Measurements from ENCODE around the gene PML. TPM values are rescaled to one million over a fixed set of nuclear protein-coding genes. Genes with fewer than 3 reads are reported as not detected.

Gene PML
- polyA plus RNA-seq, 3 donors, result 13.1 to 40.7 (median 20.6) TPM

DNA sequence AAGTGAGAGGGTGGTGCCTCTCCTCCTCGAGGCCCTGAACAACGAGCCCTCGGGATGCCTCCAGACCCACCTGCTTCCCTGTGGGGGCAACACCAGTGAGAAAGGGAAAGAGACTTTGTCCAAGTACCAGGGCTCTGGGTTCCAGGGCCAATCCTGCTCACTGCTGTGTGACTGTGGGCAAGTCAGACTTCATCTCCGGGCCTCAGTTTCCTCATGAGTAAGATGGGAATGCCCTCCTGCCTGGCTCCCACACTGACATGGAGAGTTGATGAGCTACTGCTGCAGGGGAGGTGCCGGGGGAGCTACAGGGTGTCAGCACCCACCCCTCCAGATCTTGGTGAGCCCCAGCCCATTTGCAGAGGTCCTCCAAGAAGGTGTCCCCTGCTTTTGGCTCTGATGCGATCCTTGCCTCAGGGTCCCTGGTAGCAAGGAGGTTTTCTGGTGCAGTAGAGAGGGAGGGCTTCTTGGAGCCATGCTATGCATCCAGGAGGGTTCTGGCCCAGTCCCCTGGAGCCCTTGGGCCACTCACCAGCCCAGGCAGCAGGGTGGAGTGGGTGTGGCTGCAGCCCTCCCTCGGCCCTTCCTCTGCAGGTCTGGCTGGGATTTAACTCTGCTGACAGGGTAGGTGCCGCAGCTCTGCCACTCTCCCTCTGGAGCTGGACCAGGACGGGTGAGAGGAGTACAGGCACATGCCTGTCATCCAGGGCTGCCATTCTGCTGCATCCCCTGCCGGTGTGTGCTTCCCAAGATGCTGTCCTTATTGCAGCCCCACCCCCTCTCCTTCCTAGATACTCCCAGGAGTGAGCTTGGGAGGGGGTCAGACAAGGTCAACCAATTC is 41.4 kb upstream of the PML start:
- H3K27ac Mint-ChIP-seq, result no peak overlapping the region
- peaks cover 12 to 16% (median 12%) of the 10 kb centered on the region in 3 donors for H3K27me3 Mint-ChIP-seq (ENCODE audit: low read depth in 3 of 3)
- no peak overlapping the region for H3K4me3 Mint-ChIP-seq
- H3K9me3 ChIP-seq (replicated peaks in 1 of 2; ENCODE audit: control insufficient read depth in 1 of 2, insufficient read depth in 1 of 2, low read length in 2 of 2), result no peaks in the 10 kb centered on the region
- peaks cover 10 to 17% of the 10 kb centered on the region in 2 donors for H3K4me1 ChIP-seq (ENCODE audit: control insufficient read depth in 1 of 2, insufficient read depth in 2 of 2, low read length in 2 of 2)
- H3K4me3 ChIP-seq (replicated peaks in 1 of 3; ENCODE audit: low read depth in 2 of 3, low read length in 3 of 3), result no peak overlapping the region
- no peak for TF ChIP-seq CTCF (IDR thresholded peaks at IDR 0.05)
- H3K79me2 ChIP-seq (ENCODE audit: insufficient read depth, low read length), result no peaks in the 10 kb centered on the region
- 96% methylated on average over 8 of the region's 10 CpGs for WGBS (ENCODE audit: insufficient coverage)
- H3K36me3 Mint-ChIP-seq, result no peaks in the 10 kb centered on the region
- intact Hi-C loops (cut with micrococcal nuclease), result no loop called here
- no peak overlapping the region for H3K9ac ChIP-seq (ENCODE audit: insufficient read depth, low read length, poor library complexity, severe bottlenecking)
- peaks cover 19% of the 10 kb centered on the region for H3K4me1 Mint-ChIP-seq
- H3K4me2 ChIP-seq (replicated peaks; ENCODE audit: extremely low read depth, low read length, poor library complexity, severe bottlenecking), result no peak overlapping the region
- no peaks in the 10 kb centered on the region for H3K27me3 ChIP-seq (ENCODE audit: control insufficient read depth in 2 of 2, insufficient read depth in 2 of 2, low read length in 2 of 2)
- H2AFZ ChIP-seq (ENCODE audit: insufficient read depth, low read depth, low read length, poor library complexity, severe bottlenecking), result no peak overlapping the region
- DNase-seq, result no peak
- no peaks in the 10 kb centered on the region for H4K20me1 ChIP-seq (ENCODE audit: insufficient read depth, low read length)
- no peaks in the 10 kb centered on the region for H3K9me3 Mint-ChIP-seq
- H3K27ac ChIP-seq (ENCODE audit: low read depth in 1 of 2, low read length in 2 of 2), result no peak overlapping the region
- H3K36me3 ChIP-seq (replicated peaks in 1 of 2; ENCODE audit: control insufficient read depth in 1 of 2, insufficient read depth in 2 of 2, low read length in 2 of 2), result no peaks in the 10 kb centered on the region

DNA sequence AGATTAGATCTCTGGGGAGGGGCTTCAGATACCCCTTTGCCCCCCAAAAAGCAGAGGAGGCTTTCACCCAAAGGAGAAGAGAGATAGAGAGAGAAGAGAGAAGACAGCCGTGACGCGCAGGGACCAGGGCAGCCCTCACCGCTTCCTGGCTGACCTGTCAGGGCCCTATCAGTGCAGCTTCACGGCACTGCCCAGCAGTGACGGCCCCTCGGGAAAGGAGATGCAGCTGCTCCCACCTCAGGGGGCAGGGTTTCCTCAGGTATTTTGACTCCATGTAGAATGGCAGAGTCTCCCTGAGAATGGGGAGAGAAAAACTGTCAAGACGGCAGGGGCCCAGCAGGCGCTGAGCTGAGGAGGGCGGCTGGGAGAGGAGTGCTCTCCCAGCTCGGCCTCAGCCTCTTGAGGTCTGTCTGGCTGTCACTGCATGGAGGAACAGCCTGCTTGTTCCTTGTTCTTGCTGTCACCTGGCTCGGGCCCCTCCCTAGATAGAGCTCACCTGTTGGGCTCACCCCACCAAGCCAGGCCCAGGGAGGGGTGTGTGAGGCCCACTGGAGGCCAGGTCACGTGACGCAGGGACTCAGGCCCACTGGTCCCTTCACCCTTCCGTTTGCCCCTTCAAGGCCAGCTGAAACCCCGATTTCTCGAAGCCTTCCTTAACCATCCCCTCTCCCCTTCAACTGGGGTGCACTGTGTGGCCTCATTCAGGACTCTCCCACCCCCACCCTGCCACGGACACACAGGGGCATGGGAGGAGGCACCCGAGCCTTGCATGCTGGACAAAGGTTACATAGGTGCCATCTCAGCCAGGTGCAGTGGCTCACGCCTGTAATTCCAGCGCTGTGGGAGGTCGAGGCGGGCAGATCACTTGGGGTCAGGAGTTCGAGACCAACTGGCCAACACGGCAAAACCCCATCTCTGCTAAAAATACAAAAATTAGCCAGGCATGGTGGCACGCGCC is 40.0 kb upstream of the PML start:
- 95% methylated on average over 22 of the region's 27 CpGs for WGBS (ENCODE audit: insufficient coverage)
- no peaks in the 10 kb centered on the region for H3K36me3 Mint-ChIP-seq
- no peak overlapping the region for H3K4me2 ChIP-seq (replicated peaks; ENCODE audit: extremely low read depth, low read length, poor library complexity, severe bottlenecking)
- no peaks in the 10 kb centered on the region for H3K36me3 ChIP-seq (replicated peaks in 1 of 2; ENCODE audit: control insufficient read depth in 1 of 2, insufficient read depth in 2 of 2, low read length in 2 of 2)
- intact Hi-C loops (cut with micrococcal nuclease), result no loop called here
- no peak overlapping the region for H3K4me3 ChIP-seq (replicated peaks in 1 of 3; ENCODE audit: low read depth in 2 of 3, low read length in 3 of 3)
- H3K9me3 ChIP-seq (replicated peaks in 1 of 2; ENCODE audit: control insufficient read depth in 1 of 2, insufficient read depth in 1 of 2, low read length in 2 of 2), result no peaks in the 10 kb centered on the region
- H3K27ac Mint-ChIP-seq, result no peak overlapping the region
- peaks cover 10 to 17% of the 10 kb centered on the region in 2 donors for H3K4me1 ChIP-seq (ENCODE audit: control insufficient read depth in 1 of 2, insufficient read depth in 2 of 2, low read length in 2 of 2)
- peaks cover 27% of the 10 kb centered on the region for H3K4me1 Mint-ChIP-seq
- no peak overlapping the region for H3K27ac ChIP-seq (ENCODE audit: low read depth in 1 of 2, low read length in 2 of 2)
- no peaks in the 10 kb centered on the region for H3K9me3 Mint-ChIP-seq
- TF ChIP-seq CTCF (IDR thresholded peaks at IDR 0.05), result no peak
- H3K27me3 Mint-ChIP-seq (ENCODE audit: low read depth in 3 of 3), result peaks cover 17 to 24% (median 21%) of the 10 kb centered on the region in 3 donors
- no peak overlapping the region for H3K4me3 Mint-ChIP-seq
- H4K20me1 ChIP-seq (ENCODE audit: insufficient read depth, low read length), result no peaks in the 10 kb centered on the region
- no peaks in the 10 kb centered on the region for H3K79me2 ChIP-seq (ENCODE audit: insufficient read depth, low read length)
- no peak overlapping the region for H2AFZ ChIP-seq (ENCODE audit: insufficient read depth, low read depth, low read length, poor library complexity, severe bottlenecking)
- H3K27me3 ChIP-seq (ENCODE audit: control insufficient read depth in 2 of 2, insufficient read depth in 2 of 2, low read length in 2 of 2), result no peaks in the 10 kb centered on the region
- no peak overlapping the region for H3K9ac ChIP-seq (ENCODE audit: insufficient read depth, low read length, poor library complexity, severe bottlenecking)
- DNase-seq, result no peak
